Erythroblast (primary cell): ENCODE data around the gene IGF2BP3.
A peak's percentile ranks its signal among the peaks of the same experiment; 100 is the strongest.

Source experiments
- DNase-seq, 2 experiments: peaks; one replicate each; lab custom pipeline; 2025; lab: John Stamatoyannopoulos, UW
- GATA1 ChIP-seq: IDR thresholded peaks from 2 replicates; pipeline ENCODE4 v1.6.1; 2011; ENCODE audit warnings: low read depth, mild to moderate bottlenecking, control low read depth, low read length, moderate library complexity
- POLR2A ChIP-seq: IDR thresholded peaks from 2 replicates; pipeline ENCODE4 v1.6.1; 2011; ENCODE audit warnings: mild to moderate bottlenecking, low read length

Gene IGF2BP3

GRCh38 chr7:23273141-23273599, 197.1 kb downstream of the IGF2BP3 start:
- peak; percentile 94 to 95 for DNase-seq
- TF ChIP-seq POLR2A = peak; percentile 47
- TF ChIP-seq GATA1 = no peak

- DNase-seq = no peak
- no peak for TF ChIP-seq GATA1
- TF ChIP-seq POLR2A = no peak
These were observed 198.0 kb downstream of the IGF2BP3 start for GRCh38 chr7:23272275-23272674.

- TF ChIP-seq POLR2A (no peak), GATA1 (no peak)
- DNase-seq = no peak
These were observed 201.5 kb downstream of the IGF2BP3 start for GRCh38 chr7:23268746-23269145.

GRCh38 chr7:23268167-23268566, 202.1 kb downstream of the IGF2BP3 start:
- TF ChIP-seq POLR2A = no peak
- no peak for TF ChIP-seq GATA1
- no peak for DNase-seq

- no peak for DNase-seq
- TF ChIP-seq POLR2A (no peak), GATA1 (no peak)
These were observed 202.9 kb downstream of the IGF2BP3 start for GRCh38 chr7:23267357-23267756.

GRCh38 chr7:23266918-23267317, 203.4 kb downstream of the IGF2BP3 start:
- TF ChIP-seq POLR2A (no peak), GATA1 (no peak)
- DNase-seq = no peak

- no peak for DNase-seq
- TF ChIP-seq GATA1 = no peak
These were observed 205.3 kb downstream of the IGF2BP3 start for GRCh38 chr7:23264916-23265458.

- TF ChIP-seq POLR2A (no peak), GATA1 (no peak)
- peak; percentile 78 to 86 for DNase-seq
These were observed 208.3 kb downstream of the IGF2BP3 start for GRCh38 chr7:23261843-23262452.

GRCh38 chr7:23260371-23260770, 209.9 kb downstream of the IGF2BP3 start:
- DNase-seq = no peak
- no peak for TF ChIP-seq POLR2A
- TF ChIP-seq GATA1 = no peak
